Keratinocyte (primary cell): ENCODE results near the gene MPZL2. TPM values are rescaled to one million over a fixed set of nuclear protein-coding genes. Genes with fewer than 3 reads are reported as not detected.

Source experiments
- DNase-seq: peaks from one replicate; pipeline ENCODE4 v3.0.0-alpha.2; 2011; ENCODE audit warnings: low read depth, missing footprints, low spot score
- FAIRE-seq: peaks from 2 replicates; lab custom pipeline; 2011; peaks lifted over from hg19 to GRCh38; lab: Jason Lieb, UNC
- H2AFZ ChIP-seq: 2 replicates; pipeline ENCODE4 v1.6.0; 2012; ENCODE audit warnings: low read length, control low read depth, inconsistent platforms; ENCODE audit not compliant: control insufficient read depth
- H3K27ac ChIP-seq: 2 replicates; pipeline ENCODE4 v1.5.1; 2011; ENCODE audit warnings: low read length; ENCODE audit not compliant: control insufficient read depth, insufficient read depth
- H3K27me3 ChIP-seq: 3 replicates; pipeline ENCODE4 v1.6.0; 2011; ENCODE audit warnings: low read length; ENCODE audit not compliant: control insufficient read depth, insufficient read depth; ENCODE audit errors: extremely low read depth
- H3K36me3 ChIP-seq, 2 experiments: 2 replicates in 1 of 2; 3 replicates in 1 of 2; pipeline ENCODE4 v1.5.1; 2011; ENCODE audit warnings: low read length in 2 of 2, mild to moderate bottlenecking in 1 of 2; ENCODE audit not compliant: control insufficient read depth in 2 of 2, insufficient read depth in 2 of 2; ENCODE audit errors: extremely low read depth in 1 of 2
- H3K4me1 ChIP-seq: 3 replicates; pipeline ENCODE4 v1.5.1; 2011; ENCODE audit warnings: low read length; ENCODE audit not compliant: control insufficient read depth, insufficient read depth; ENCODE audit errors: extremely low read depth
- H3K4me2 ChIP-seq: 3 replicates; pipeline ENCODE4 v1.6.0; 2011; ENCODE audit warnings: low read depth, low read length; ENCODE audit not compliant: control insufficient read depth, insufficient read depth; ENCODE audit errors: extremely low read depth
- H3K4me3 ChIP-seq, 3 experiments: fragments of 200-600 bp in 1 of 3; sonication (generic) in 1 of 3; 2 replicates in 2 of 3; 3 replicates in 1 of 3; pipeline ENCODE4 v1.5.1; 2011 to 2016; ENCODE audit warnings: low read length in 3 of 3, mild to moderate bottlenecking in 3 of 3, control low read depth in 2 of 3, inconsistent platforms in 1 of 3, low read depth in 1 of 3, mixed read lengths in 1 of 3, mixed run types in 1 of 3, moderate library complexity in 1 of 3; ENCODE audit not compliant: control insufficient read depth in 2 of 3, insufficient read depth in 2 of 3; ENCODE audit errors: extremely low read depth in 1 of 3
- H3K79me2 ChIP-seq: 2 replicates; pipeline ENCODE4 v1.6.0; 2012; ENCODE audit warnings: low read length; ENCODE audit not compliant: control insufficient read depth, insufficient read depth
- H3K9ac ChIP-seq: 3 replicates; pipeline ENCODE4 v1.6.0; 2011; ENCODE audit warnings: low read length; ENCODE audit not compliant: control insufficient read depth, insufficient read depth; ENCODE audit errors: extremely low read depth
- H3K9me1 ChIP-seq: 3 replicates; pipeline ENCODE4 v1.6.0; 2011; ENCODE audit warnings: low read length; ENCODE audit not compliant: control insufficient read depth, insufficient read depth; ENCODE audit errors: extremely low read depth
- H3K9me3 ChIP-seq: 2 replicates; pipeline ENCODE4 v1.5.1; 2012; ENCODE audit warnings: low read depth, low read length; ENCODE audit not compliant: control insufficient read depth
- H4K20me1 ChIP-seq: 3 replicates; pipeline ENCODE4 v1.6.0; 2011; ENCODE audit warnings: low read length; ENCODE audit not compliant: control insufficient read depth, insufficient read depth; ENCODE audit errors: extremely low read depth
- CTCF ChIP-seq, 3 experiments: IDR thresholded peaks in 1 of 3; conservative IDR thresholded peaks in 1 of 3; optimal IDR thresholded peaks in 1 of 3; 2 replicates in 2 of 3; 3 replicates in 1 of 3; pipeline versions ENCODE3 to v1.5.1; 2011; ENCODE audit warnings: low read length in 3 of 3, mild to moderate bottlenecking in 3 of 3, moderate library complexity in 2 of 3, control low read depth in 1 of 3, inconsistent platforms in 1 of 3; ENCODE audit not compliant: insufficient read depth in 2 of 3; ENCODE audit errors: extremely low read depth in 1 of 3
- EZH2 ChIP-seq: IDR thresholded peaks from one replicate; pipeline ENCODE4 v1.6.1; 2012; ENCODE audit warnings: inconsistent platforms, mild to moderate bottlenecking, low read length, moderate library complexity
- dilution Hi-C: fragments of 300-500 bp; cut with MboI; formaldehyde crosslinking; loops from one replicate; pipeline ENCODE4 v1.7.0; 2020; ENCODE audit warnings: low sequenced_read_pairs; ENCODE audit not compliant: extremely low pct_ligation_motif_present
- polyA plus RNA-seq, 5 experiments: library from polyadenylated mRNA; depleted of rRNA in 3 of 5; stranded (reverse) in 3 of 5; stranded (forward) in 1 of 5; unstranded in 1 of 5; fragments of >200 nt; gene quantifications; 1 replicate in 1 of 5; 2 replicates in 3 of 5; 3 replicates in 1 of 5; pipeline versions ENCODE4 v1.2.1 to v1.2.3, GENCODE V29; 2011 to 2012; ENCODE audit warnings: missing spikeins in 2 of 5, low read depth in 1 of 5, low replicate concordance in 1 of 5

Gene MPZL2
- polyA plus RNA-seq, 1 donor (not counting 4 experiments of a cell fraction or from before 2014, with no cell fraction given), result 225 TPM

DNA sequence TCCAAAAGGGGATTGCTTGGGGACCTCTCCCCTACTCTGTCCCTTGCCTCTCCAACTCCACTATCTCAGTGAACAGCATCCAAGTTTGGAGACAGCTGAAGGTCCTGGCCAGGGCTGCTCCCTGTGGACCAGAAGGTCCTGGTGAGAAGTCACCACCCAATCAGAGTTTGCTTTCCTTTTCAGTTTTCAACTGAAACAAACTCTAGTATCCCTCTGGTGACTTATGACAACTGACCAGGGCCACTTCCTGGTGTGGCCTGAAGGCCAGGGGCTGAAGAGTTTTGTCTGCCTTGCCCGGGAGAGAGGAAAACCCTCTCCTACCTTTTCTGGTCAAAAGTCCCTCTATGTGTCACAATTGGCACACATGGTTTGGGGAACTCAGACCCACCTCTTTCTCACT, 44.4 kb downstream of the MPZL2 start:
- Histone ChIP-seq H3K79me2 (no peaks in the 10 kb centered on the region), H3K9ac (no peak overlapping the region), H3K4me1 (no peaks in the 10 kb centered on the region), H3K27ac (no peak overlapping the region), H3K9me3 (no peaks in the 10 kb centered on the region), H3K9me1 (no peaks in the 10 kb centered on the region), H3K27me3 (peaks cover 12% of the 10 kb centered on the region), H4K20me1 (no peaks in the 10 kb centered on the region), H3K4me2 (no peak overlapping the region), H3K4me3 (no peak overlapping the region), H2AFZ (no peak overlapping the region), H3K36me3 (no peaks in the 10 kb centered on the region)
- dilution Hi-C loops, result no loop called here
- FAIRE-seq, result no peak
- no peak for DNase-seq
- TF ChIP-seq CTCF (optimal IDR thresholded peaks at IDR 0.05 in 1 of 3, IDR thresholded peaks at IDR 0.05 in 1 of 3, conservative IDR thresholded peaks at IDR 0.05 in 1 of 3; ENCODE audit: extremely low read depth in 1 of 3, insufficient read depth in 2 of 3, low read length in 3 of 3) (no peak), EZH2 (no peak)

DNA sequence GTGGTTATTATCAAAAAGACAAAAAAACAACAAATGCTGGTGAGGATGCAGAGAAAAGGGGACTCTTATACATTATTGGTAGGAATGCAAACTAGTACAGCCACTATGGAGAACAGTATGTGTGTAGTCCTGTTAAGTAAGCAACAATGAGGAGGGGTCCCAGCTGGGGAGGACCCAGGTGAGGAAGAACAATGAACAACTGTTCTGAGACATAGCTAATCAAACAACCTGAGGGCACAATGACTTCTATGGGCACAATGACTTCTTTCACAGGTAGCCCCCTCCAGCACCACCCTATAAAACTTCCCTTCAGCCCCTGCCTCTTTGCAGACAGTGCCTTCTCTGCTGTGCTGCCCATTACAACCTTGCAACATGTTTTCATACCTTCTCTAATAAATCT, 44.9 kb downstream of the MPZL2 start:
- no peak overlapping the region for H3K27ac ChIP-seq
- no peak for TF ChIP-seq CTCF (optimal IDR thresholded peaks at IDR 0.05 in 1 of 3, IDR thresholded peaks at IDR 0.05 in 1 of 3, conservative IDR thresholded peaks at IDR 0.05 in 1 of 3; ENCODE audit: extremely low read depth in 1 of 3, insufficient read depth in 2 of 3, low read length in 3 of 3)
- no peak for TF ChIP-seq EZH2
- FAIRE-seq (no peak), DNase-seq (no peak)
- H3K4me1 ChIP-seq, result no peaks in the 10 kb centered on the region
- H4K20me1 ChIP-seq, result no peaks in the 10 kb centered on the region
- H3K4me2 ChIP-seq, result no peak overlapping the region
- dilution Hi-C loops, result no loop called here
- no peaks in the 10 kb centered on the region for H3K9me3 ChIP-seq
- H3K79me2 ChIP-seq, result no peaks in the 10 kb centered on the region
- H3K9ac ChIP-seq, result no peak overlapping the region
- no peaks in the 10 kb centered on the region for H3K9me1 ChIP-seq
- peaks cover 12% of the 10 kb centered on the region for H3K27me3 ChIP-seq
- no peaks in the 10 kb centered on the region for H3K36me3 ChIP-seq
- no peak overlapping the region for H3K4me3 ChIP-seq
- H2AFZ ChIP-seq, result no peak overlapping the region
